COLO668 (cell line): ENCODE results near the gene TBC1D2B.
"Not testable (repeated sequence)": the region's sequence is repeated elsewhere in the genome, so short reads cannot be mapped to it uniquely, and the experiment has no call there.

Source experiments
- DNase-seq: peaks from one replicate; lab custom pipeline; 2025; ENCODE audit not compliant: unreplicated experiment; lab: John Stamatoyannopoulos, UW

Gene TBC1D2B

GRCh38 chr15:77951105-77951786 is 126.3 kb downstream of the TBC1D2B start:
- not testable (repeated sequence) for DNase-seq

GRCh38 chr15:77950470-77950869 is 127.0 kb downstream of the TBC1D2B start:
- DNase-seq: not testable (repeated sequence)

GRCh38 chr15:77945566-77945965 is 131.9 kb downstream of the TBC1D2B start:
- DNase-seq: no peak
